Neural crest cell (in vitro differentiated cells): ENCODE results near the gene IL18RAP. TPM values are rescaled to one million over a fixed set of nuclear protein-coding genes. Genes with fewer than 3 reads are reported as not detected.

Experiments used
- DNase-seq: peaks from one replicate; pipeline ENCODE4 v3.0.0; 2021; ENCODE audit warnings: low read depth, mixed read lengths, low spot score
- H3K27ac Mint-ChIP-seq: one replicate; pipeline ENCODE4 v1.8.0; 2021; ENCODE audit warnings: mild to moderate bottlenecking, mixed read lengths; ENCODE audit not compliant: unreplicated experiment
- H3K27me3 Mint-ChIP-seq: 2 replicates; pipeline ENCODE4 v1.8.0; 2021; ENCODE audit warnings: low read depth, mild to moderate bottlenecking, mixed read lengths
- H3K36me3 Mint-ChIP-seq: 2 replicates; pipeline ENCODE4 v1.8.0; 2021; ENCODE audit warnings: low read depth, mild to moderate bottlenecking, mixed read lengths
- H3K4me1 Mint-ChIP-seq: 2 replicates; pipeline ENCODE4 v1.8.0; 2021; ENCODE audit warnings: mixed read lengths
- H3K4me3 Mint-ChIP-seq: one replicate; pipeline ENCODE4 v1.8.0; 2021; ENCODE audit warnings: mild to moderate bottlenecking, mixed read lengths
- H3K9me3 Mint-ChIP-seq: 2 replicates; pipeline ENCODE4 v1.8.0; 2021; ENCODE audit warnings: mixed read lengths
- CTCF ChIP-seq: fragments of 200-600 bp; sonication (generic); conservative IDR thresholded peaks from 2 replicates; pipeline ENCODE4 v1.5.0; 2021; ENCODE audit warnings: antibody characterized with exemption, mild to moderate bottlenecking
- total RNA-seq: library from RNA; stranded (reverse); gene quantifications from 2 replicates; pipeline ENCODE4 v1.2.1, GENCODE V29; 2021

IL18RAP gene
- total RNA-seq, 1 donor from 2014 or later = not detected

GRCh38 chr2:102470168-102470567 is 47.2 kb downstream of the IL18RAP start:
- Mint-ChIP-seq H3K27ac (no peak overlapping the region), H3K9me3 (peaks cover 3% of the 10 kb centered on the region), H3K27me3 (peaks cover 7% of the 10 kb centered on the region), H3K4me3 (no peak overlapping the region), H3K4me1 (no peaks in the 10 kb centered on the region), H3K36me3 (no peaks in the 10 kb centered on the region)
- TF ChIP-seq CTCF = no peak
- no peak for DNase-seq

- no peak within 1 kb of the TSS for H3K27ac Mint-ChIP-seq
- DNase-seq = peak; percentile 36
- peak; percentile 94 for TF ChIP-seq CTCF
- no peaks in the 10 kb centered on the region for H3K4me1 Mint-ChIP-seq
- no peaks in the 10 kb centered on the region for H3K36me3 Mint-ChIP-seq
- no peak within 1 kb of the TSS for H3K4me3 Mint-ChIP-seq
- peaks cover 10% of the 10 kb centered on the region for H3K27me3 Mint-ChIP-seq
- peaks cover 5% of the 10 kb centered on the region for H3K9me3 Mint-ChIP-seq
Observed at GRCh38 chr2:102473020-102473419, 50.1 kb downstream of the IL18RAP start, which contains the start of gene SLC9A4. Gene SLC9A4 (plus strand): TSS chr2:102473226. CDS start chr2:102473760, 534 bp downstream.

GRCh38 chr2:102473631-102474030 is 50.7 kb downstream of the IL18RAP start:
- H3K36me3 Mint-ChIP-seq = no peaks in the 10 kb centered on the region

GRCh38 chr2:102474785-102475184 is 51.8 kb downstream of the IL18RAP start:
- no peak overlapping the region for H3K4me3 Mint-ChIP-seq
- H3K9me3 Mint-ChIP-seq = peaks cover 2% of the 10 kb centered on the region
- DNase-seq = no peak
- H3K27me3 Mint-ChIP-seq = peaks cover 10% of the 10 kb centered on the region
- no peaks in the 10 kb centered on the region for H3K36me3 Mint-ChIP-seq
- no peak for TF ChIP-seq CTCF
- H3K4me1 Mint-ChIP-seq = no peaks in the 10 kb centered on the region
- no peak overlapping the region for H3K27ac Mint-ChIP-seq

More at GRCh38 chr2:102473631-102474030, 50.7 kb downstream of the IL18RAP start:
- H3K9me3 Mint-ChIP-seq = peaks cover 5% of the 10 kb centered on the region
- no peaks in the 10 kb centered on the region for H3K4me1 Mint-ChIP-seq
- DNase-seq = no peak
- H3K27me3 Mint-ChIP-seq = peaks cover 10% of the 10 kb centered on the region
- TF ChIP-seq CTCF = no peak
- no peak overlapping the region for H3K27ac Mint-ChIP-seq
- no peak overlapping the region for H3K4me3 Mint-ChIP-seq

GRCh38 chr2:102478686-102479470 is 55.9 kb downstream of the IL18RAP start:
- Mint-ChIP-seq H3K36me3 (no peaks in the 10 kb centered on the region), H3K27ac (no peak overlapping the region), H3K9me3 (peaks cover 2% of the 10 kb centered on the region), H3K4me1 (no peaks in the 10 kb centered on the region), H3K27me3 (peaks cover 6% of the 10 kb centered on the region), H3K4me3 (no peak overlapping the region)
- no peak for DNase-seq
- TF ChIP-seq CTCF = no peak
